Kidney capillary endothelial cell (primary cell): ENCODE results near the gene PACRG.
"Not testable (repeated sequence)": the region's sequence is repeated elsewhere in the genome, so short reads cannot be mapped to it uniquely, and the experiment has no call there.

Experiments
- DNase-seq: peaks from one replicate; pipeline ENCODE4 v3.0.0-alpha.2; 2018; ENCODE audit warnings: low spot score

The PACRG gene

DNA sequence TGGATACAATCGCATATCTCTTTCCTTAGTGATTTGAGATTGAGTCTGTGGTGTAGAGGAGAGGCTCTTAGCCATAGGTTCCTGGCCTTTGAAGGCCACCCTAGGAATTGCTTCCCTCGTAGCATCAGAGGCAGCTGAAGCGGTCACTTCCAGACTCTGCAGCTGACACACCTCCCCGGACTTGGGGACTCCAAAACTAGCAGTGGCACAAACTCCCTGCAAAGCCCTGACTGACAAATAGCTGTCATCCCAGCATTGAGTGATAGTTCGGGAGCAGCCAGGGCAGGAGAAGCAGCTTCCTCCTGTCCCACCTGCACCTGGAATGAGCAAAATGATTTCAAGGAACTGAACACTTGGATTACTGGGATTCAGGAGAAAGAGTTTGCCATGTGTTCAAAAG lies 586.2 kb downstream of the PACRG start:
- DNase-seq: no peak

DNA sequence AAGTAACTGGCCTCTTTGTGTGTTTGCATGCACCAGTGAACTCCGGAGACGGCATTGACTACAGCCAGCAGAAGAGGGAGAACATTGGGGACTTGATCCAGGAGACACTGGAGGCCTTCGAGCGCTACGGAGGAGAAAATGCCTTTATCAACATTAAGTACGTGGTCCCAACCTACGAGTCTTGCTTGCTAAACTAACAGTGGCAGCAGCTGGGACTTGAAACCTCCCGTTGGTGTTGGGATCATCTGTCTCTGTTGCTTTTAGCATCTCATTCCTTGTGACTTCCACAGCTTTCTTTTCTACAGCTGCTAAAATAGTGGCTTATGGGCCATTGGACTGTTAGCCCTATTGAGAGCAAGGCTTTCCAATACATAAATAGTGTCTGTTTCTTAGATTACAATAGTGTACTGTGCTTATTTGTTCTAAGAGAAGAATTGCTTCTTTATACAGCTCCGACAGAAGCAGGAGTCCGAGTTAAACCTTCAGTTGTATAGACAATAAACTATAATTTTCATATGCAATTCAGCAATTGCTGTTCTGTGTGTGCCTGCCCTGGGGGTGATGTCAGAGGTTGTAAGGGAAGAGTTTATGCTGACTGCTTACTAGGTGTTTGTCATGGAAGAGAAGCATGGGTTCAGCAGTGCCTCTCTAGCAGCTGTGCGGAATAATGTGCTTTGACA lies 587.2 kb downstream of the PACRG start:
- DNase-seq: no peak

DNA sequence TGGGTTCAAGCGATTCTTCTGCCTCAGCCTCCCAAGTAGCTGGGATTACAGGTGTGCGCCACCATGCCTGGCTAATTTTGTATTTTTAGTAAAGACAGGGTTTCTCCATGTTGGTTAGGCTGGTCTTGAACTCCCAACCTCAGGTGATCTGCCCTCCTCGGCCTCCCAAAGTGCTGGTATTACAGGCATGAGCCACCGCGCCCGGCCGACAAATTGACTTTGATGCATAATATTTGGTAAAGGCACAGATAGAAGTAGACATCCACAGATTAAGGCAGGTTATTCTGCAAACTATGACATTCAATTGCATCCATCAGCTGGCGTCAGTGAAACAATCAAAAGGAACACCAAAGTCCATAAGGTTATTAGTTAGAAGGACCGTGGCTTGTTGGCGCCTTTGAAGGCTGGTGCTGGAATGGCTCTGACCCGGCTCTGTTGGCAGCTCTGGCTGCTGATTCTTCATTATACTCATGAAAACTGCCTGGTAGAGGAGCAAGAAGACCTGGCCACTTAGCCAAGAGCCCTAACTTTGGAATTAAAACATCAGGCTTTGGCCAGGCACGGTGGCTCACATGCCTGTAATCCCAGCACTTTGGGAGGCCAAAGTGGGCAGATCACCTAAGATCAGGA lies 589.2 kb downstream of the PACRG start:
- DNase-seq: not testable (repeated sequence)

DNA sequence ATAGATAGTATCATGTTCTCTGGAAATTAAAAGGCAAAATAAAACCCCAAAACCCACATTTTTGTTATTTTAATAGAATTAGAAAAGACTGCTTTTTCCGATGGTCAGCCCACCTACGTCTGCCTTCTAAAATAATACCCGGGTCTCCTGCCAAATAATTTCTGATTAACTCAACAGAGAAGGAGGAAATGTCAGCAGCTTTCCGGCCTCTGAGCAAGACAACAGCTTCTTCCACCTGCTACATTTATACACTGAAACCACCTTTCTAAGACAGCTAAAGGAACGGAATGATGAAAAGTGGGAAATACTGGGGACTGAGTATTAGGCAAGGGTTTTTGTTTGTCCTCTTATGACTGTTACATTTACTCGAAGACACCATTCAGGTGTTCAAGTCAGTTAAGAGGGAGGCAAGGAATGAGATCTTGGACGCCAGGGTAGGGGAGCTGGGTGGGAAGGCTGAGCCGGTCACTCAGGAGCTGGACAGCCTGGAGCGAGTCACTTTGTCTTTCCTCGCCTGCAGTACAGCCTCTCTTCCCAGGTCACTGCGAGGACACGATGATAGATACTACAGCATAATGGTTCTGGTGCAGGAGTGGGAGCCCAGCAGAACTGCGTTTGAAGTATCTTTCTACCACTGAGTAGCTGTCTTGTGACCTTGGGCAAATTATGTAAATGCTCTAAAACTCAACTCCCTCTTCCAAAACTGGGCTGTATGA lies 590.5 kb downstream of the PACRG start:
- DNase-seq: no peak

DNA sequence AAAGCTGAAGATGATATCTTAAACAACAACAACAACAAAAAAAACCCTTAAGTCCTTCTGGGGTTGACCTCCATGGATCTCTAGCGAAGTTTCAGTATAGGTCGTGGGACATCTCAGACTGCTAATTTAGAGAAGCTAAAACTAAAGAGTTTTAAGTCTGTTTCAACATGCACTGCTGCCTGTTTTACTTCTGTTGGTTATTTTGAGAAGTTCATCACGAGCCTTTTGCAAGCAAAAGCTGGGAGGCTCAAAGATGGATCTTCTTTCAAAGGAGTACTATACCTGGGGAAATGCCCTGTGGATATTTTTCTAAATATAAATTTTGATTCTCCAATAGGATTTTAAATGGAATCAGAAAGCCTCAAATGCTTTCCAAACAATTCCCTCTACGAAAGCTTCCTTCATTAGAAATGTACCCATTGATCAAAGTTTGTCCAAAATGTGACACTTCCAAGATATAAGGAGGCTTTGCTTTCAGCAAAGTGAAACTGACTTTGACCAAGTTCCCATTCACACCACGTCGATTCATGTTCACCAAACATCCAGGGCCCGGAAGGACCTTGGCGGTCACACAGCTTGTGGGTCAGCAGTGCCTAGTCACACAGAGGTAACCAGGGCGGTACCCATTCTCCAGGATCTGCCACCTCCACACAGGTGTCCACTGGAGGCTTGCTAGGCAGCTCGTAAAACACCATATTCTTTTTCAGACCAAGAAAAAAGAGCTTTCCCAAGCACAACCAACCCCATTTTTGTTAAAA lies 592.0 kb downstream of the PACRG start:
- DNase-seq: no peak

DNA sequence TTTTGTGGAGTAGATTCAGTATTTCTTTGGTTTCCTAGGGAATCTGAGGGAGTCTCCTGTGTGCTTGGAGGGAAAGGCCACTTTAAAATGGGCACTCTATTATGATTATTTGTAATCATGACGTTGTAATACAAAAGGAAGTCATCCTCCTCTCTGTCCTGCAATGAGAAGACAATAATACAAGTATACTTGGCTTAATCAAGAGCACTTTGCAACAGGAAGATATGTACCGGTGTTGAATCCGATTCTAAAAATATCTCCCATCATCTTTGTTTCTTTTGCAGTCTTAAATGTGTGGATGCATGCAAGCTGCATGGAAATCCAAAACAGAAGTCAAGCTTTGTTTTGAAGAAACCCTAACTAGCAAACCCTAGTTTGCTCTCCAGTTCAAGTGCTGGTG lies 592.6 kb downstream of the PACRG start:
- DNase-seq: no peak

DNA sequence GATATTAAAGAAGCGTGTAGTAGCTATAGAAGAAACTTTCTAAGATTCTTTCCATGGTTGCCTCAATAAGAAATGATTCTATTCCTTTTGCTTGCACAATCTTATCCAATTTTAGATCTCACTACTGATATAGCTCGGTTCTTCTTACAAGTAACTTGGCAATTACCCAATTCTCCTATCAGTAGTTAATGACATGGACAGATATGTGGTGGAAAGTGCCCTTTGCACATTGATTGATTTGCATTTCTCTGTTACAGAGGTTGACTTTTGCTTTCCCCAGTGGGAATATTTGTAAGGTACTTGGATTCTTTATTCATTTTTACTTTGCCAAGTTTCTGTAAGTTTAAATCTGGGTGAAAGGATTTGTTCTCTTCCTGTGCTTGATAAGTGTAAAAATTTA lies 593.0 kb downstream of the PACRG start:
- no peak for DNase-seq

DNA sequence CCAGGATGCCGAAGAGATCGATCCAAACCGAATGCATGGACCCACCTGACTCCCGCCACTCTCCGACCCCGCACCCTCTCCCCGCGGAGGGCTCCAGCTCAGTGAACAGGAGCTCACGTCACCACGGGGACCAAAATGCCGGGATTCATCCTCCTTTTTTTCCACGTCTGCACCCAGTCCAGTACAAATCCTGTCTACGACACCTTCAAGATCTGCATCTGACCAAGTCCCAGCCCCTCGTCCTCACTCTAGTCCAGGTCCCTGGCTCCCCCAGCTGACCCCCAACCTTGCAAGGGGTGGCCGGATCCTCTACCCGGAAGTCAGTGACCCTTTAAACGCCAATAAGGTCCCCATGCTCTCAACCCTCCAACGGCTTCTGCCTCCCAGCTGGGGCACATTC lies 593.9 kb downstream of the PACRG start:
- DNase-seq: no peak

DNA sequence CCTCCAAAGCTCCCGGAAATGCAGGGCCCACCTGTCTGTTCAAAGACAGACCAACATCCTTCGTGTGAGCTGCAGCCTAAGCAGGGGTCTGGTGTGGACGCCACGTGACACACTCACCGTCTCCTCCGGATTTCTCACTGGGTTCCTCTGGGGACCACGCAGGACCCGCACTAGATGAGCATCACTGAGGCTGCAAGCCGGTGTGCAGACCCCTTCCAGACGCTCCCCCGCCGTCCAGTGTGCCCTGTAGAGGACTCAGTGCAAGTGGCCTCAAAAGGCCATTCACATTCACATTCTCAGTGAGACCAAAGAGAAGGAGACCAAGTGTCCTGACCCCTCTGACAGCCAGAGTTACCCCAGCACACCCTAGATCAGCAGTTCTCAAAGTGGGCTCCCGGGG lies 595.5 kb downstream of the PACRG start:
- DNase-seq: no peak

DNA sequence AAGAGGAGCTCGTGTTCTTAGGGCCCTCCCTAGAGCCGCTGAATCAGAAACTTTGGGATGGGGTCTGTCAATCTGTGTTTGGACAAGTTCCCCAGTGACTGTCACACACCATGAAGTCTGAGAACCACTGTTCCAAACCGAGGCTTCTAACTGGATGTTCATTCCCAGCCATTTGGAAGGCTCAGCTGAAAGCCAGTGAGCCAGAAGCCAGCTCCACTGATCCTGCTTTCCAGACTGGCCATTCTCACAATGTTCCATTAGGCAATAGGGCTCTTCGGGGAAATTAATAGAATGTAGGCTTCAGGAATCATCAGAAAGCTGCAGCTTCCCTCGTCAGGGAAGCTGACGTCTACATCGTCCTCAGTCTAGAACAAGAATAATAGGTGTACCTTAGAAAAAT lies 595.9 kb downstream of the PACRG start:
- DNase-seq: no peak

DNA sequence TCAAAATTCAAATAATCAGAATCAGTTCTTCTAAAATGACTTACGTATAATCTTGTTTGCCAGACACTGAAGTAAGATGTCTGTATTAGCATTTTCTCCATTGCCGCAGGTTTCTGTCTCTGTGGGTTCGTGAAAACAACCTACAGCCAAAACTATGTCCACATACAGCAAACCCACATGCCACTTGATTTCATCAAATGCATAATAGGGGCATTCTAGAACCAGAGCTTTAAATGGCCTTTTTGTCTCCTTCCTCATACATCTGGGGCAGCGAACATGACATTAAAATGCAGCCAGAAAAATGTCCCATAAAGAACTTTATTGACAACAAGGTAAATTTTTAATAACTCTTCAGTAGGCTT lies 596.5 kb downstream of the PACRG start:
- DNase-seq: no peak

DNA sequence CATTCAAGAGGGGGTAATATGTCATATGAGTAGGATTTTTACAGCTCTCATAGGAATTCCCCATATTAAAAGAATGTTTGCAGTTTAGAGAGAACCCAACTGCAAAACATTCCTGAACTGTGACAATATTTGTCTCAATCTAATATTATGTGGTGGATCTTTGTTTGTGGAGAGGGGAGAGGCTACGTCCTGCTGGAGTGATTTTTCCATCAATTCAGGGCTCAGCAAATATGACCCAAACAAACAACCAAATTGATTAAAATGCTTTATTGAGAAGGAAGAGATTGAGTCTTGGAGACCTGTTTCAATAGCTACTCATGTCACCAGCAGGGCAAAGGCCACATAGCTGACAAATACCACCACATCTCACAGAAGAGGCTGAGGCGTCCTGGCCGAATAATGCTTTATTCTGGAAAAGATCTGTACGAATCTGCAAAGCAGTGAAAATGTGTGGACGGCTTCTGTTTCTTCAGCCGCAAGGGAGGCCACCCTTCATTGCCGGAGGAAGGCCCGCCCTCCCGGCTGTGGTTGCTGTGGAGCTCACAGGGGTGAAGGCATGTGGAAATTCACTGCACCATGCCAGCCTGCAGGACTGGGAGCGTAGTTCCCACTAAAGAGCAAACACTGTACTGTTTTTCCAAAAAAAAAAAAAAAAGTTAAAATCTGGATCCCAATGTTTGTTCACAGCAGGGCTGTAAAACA lies 597.1 kb downstream of the PACRG start:
- DNase-seq: no peak

DNA sequence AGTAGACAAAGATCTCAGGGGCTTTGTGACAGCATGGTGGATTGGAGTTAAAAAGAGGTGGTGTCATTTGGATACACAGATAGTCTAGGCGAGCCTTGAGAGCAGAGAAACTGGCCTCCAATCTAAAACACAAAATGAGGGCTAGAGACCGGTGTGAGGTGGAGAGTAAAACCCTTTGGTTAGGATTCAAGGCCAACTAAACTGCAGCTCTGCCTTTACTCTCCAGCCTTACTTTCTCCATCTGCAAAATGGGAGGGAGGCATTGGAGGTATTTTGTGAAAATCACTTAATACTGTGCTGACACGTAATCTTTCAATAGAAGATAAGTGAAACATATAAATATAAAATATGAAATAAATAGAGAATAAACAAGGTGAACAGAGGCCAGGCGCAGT lies 597.6 kb downstream of the PACRG start:
- DNase-seq: no peak

DNA sequence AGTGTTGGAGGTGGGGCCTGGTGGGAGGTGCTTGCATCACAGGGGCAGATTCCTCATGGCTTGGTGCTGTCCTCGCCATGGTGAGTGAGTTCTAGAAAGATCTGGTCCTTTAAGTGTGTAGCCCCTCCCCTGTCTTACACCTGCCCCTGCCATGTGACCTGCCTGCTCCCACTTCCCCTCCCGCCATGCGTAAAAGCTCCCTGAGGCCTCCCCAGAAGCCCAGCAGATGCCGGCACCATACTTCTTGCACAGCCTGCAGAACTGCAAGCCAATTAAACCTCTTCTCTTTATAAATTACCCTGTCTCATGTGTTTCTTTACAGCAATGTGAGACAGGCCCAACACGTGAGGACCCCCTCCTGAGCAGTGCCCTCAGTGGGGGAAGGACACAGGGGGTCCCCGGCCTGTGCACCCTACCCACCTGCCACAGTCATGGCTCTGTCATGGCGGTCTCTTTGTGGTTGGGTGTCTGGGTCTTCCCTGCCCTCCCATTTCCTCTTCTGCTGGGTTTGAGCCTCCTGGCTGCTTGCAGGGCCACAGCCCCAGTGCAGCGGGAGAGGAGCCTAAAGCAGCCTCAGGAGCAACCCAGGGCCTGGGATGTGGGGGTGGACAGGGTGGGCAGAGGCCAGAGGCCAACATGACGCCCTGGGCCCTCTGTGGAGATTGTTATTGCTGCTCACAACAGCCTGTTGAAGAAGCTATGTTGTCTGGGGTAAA lies 599.5 kb downstream of the PACRG start:
- no peak for DNase-seq

DNA sequence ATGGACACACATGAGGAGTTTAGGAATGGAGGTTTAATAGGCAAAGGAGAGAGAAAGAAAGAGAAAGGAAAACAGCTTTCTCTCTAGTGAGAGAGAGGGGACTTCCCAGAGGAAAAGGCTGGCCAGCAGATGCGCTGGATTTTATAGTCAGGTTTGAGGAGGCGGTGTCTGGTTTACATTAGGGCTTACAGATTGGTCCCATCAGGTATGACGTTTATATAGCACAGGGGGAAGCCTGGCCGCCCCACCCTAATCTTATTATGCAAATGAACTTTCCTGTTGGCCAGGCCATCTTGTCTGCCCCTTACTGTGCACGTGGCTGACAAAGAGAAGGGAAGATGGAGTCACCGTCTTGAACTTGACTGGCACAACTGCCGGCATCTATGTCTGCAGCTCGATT lies 600.1 kb downstream of the PACRG start:
- DNase-seq: no peak

DNA sequence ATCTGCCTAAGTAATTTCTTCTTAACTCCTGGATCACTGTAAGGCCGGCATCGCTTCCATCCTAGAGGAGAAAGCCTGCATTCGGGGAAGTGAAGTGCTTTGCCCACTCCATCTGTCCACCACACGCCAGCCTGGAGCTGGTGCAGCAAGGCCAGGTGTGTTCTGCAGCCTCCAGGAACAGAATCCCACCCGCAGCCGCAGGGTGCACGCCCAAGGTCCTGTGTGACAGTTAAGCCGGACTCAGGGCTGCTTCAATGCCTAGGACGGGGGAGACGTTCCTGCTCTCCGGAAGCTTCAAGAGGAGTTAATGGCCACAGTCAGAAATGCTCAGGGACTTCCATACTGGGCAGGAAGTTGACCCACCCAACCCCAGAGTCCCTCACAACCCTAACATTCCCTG lies 600.6 kb downstream of the PACRG start:
- no peak for DNase-seq

DNA sequence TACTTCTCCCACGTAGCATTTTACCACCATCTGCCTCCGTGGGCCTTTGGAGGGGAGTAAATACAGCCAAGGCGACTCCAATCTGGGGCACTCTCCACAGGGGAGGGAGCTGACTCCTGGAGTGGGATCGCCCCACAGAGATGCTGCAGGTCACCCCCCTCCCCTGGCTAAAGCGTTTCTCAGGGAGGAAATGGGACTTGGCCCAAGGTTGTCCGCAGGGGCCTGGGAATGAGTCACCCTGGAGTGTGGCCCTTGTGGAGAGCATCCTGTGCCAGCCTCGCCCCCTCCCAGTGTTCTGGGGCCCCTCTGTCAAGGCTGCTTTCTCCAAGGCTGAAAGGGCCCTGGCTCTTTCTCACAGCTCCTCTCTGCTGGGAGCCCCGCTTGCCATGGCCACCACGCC lies 602.2 kb downstream of the PACRG start:
- DNase-seq: no peak

DNA sequence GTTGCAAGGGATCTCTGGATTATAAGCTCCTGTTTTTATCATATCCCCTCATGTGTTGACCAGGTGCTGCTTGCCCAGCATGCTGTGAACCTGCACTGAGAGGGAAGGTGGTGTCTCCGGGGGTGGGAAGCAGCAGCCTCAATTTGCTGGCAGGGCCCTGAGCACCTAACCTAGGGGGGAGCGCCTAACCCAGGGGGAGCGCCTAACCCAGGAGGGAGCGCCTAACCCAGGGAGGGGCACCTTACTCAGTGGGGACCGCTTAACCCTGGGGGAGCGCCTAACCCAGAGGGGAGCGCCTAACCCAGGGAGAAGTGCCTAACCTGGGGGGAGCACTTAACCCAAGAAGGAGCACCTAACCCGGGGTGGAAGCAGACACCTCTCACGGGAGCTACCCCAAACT lies 603.5 kb downstream of the PACRG start:
- no peak for DNase-seq

DNA sequence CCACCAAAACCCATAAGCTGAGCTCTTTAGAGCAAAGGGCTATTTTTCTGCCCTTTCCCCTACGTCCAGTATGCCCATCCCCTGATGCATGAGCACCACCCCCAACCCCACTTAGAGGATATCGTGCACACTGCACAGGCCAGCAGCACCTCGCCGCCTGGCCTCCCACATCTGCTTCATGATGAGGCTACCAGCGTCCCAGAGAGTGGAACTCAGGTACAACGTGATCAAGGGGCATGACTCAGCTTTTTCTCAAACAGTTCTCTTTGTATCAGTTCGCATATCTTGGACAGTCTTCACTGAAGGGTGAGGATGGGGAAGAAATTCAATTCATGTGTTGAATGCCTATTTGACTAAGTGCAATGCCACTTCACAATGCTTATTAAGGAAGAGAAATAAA lies 604.8 kb downstream of the PACRG start:
- DNase-seq: no peak

DNA sequence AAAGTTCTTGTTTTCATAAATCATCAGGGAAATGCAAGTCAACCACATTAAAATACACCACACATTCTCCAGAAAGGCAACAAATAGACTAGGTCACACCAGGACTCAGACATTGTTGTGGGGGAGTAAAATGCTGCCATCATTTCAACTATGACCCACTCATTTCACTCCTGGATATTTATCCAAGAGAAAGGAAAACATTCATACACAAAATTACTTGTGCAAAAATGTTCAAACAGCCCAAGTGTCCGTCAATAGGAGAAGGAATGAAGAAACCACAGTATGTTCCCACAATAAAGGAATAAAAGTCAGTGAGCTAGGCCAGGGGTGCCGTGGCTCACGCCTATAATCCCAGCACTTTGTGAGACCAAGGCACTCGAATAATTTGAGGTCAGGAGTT lies 605.3 kb downstream of the PACRG start:
- no peak for DNase-seq
